GM23338 (cell line): Measurements from ENCODE around the gene OR6C65.
"Not testable (repeated sequence)": the region's sequence is repeated elsewhere in the genome, so short reads cannot be mapped to it uniquely, and the experiment has no call there.

Experiments used
- CREB1 ChIP-seq: fragments of 250-450 bp; sonication (Bioruptor Pico); IDR thresholded peaks from 2 replicates; pipeline ENCODE4 v1.5.0; 2020; ENCODE audit warnings: low read depth, mild to moderate bottlenecking, moderate library complexity
- CTCF ChIP-seq, 2 experiments: fragments of 200-600 bp in 1 of 2; sonication (generic) in 1 of 2; conservative IDR thresholded peaks; 2 replicates each; pipeline versions ENCODE4 v1.5.1 to v1.6.1; 2016 to 2017; ENCODE audit warnings: antibody characterized with exemption in 2 of 2, low read depth in 2 of 2, mild to moderate bottlenecking in 2 of 2, moderate library complexity in 1 of 2
- ETS1 ChIP-seq: IDR thresholded peaks from 2 replicates; pipeline ENCODE4 v1.6.1; 2016; ENCODE audit warnings: antibody characterized with exemption
- EZH2 ChIP-seq: fragments of 200-600 bp; sonication (generic); IDR thresholded peaks from one replicate; pipeline ENCODE4 v1.8.0; 2017; ENCODE audit warnings: antibody characterized with exemption, mild to moderate bottlenecking, low read depth; ENCODE audit not compliant: unreplicated experiment
- EZH2phosphoT487 ChIP-seq: fragments of 200-600 bp; sonication (generic); IDR thresholded peaks from one replicate; pipeline ENCODE4 v1.8.1; 2018; ENCODE audit warnings: antibody characterized with exemption; ENCODE audit not compliant: unreplicated experiment
- JUNB ChIP-seq: IDR thresholded peaks from one replicate; pipeline ENCODE4 v1.6.1; 2016; ENCODE audit warnings: antibody characterized with exemption; ENCODE audit not compliant: unreplicated experiment
- NANOG ChIP-seq: IDR thresholded peaks from 2 replicates; pipeline ENCODE4 v1.6.1; 2016; ENCODE audit warnings: antibody characterized with exemption, borderline replicate concordance
- POLR2AphosphoS5 ChIP-seq: IDR thresholded peaks from 2 replicates; pipeline ENCODE4 v1.6.1; 2016; ENCODE audit warnings: antibody characterized with exemption, low read depth
- REST ChIP-seq: IDR thresholded peaks from one replicate; pipeline ENCODE4 v1.6.1; 2018; ENCODE audit warnings: antibody characterized with exemption; ENCODE audit not compliant: unreplicated experiment
- STAT1 ChIP-seq: IDR thresholded peaks from one replicate; pipeline ENCODE4 v1.6.1; 2016; ENCODE audit warnings: antibody characterized with exemption; ENCODE audit not compliant: unreplicated experiment
- ZNF114 ChIP-seq: fragments of 250-450 bp; sonication (Bioruptor Pico); IDR thresholded peaks from 2 replicates; pipeline ENCODE4 v1.5.0; 2020; ENCODE audit warnings: mild to moderate bottlenecking, moderate library complexity
- ZNF331 ChIP-seq: fragments of 250-450 bp; sonication (Bioruptor Pico); IDR thresholded peaks from 2 replicates; pipeline ENCODE4 v1.5.0; 2020; ENCODE audit warnings: low read depth, mild to moderate bottlenecking, moderate library complexity
- ZNF462 ChIP-seq: fragments of 250-450 bp; sonication (Bioruptor Pico); IDR thresholded peaks from 2 replicates; pipeline ENCODE4 v1.5.0; 2020; ENCODE audit warnings: mild to moderate bottlenecking, moderate library complexity

- TF ChIP-seq CTCF (conservative IDR thresholded peaks at IDR 0.05; ENCODE audit: low read depth in 2 of 2); POLR2AphosphoS5; REST; CREB1 (CRISPR knock-in tag); EZH2phosphoT487; STAT1; ETS1; EZH2; NANOG; ZNF114; JUNB; ZNF462 (CRISPR knock-in tag); ZNF331: not testable (repeated sequence)
Measured at GRCh38 chr12:55441233-55441632, 40.9 kb downstream of the OR6C65 start.
